H7 (cell line): ENCODE measurements around the gene ZNF322. TPM values are rescaled to one million over a fixed set of nuclear protein-coding genes. Genes with fewer than 3 reads are reported as not detected.

Source experiments
- total RNA-seq: library from RNA; depleted of rRNA; stranded (reverse); fragments of >200 nt; shearing (Covaris generic); gene quantifications from 2 replicates; pipeline ENCODE4 v1.2.3, GENCODE V29; 2014; rRNA removed

The ZNF322 gene
- total RNA-seq, 1 experiment from 2014 or later, result 12.0 TPM

Other genes with a start within 250 kb of the ZNF322 start
- 1.1 and 3.4 TPM in 2 replicates for gene BTN3A3, start 219.2 kb downstream of the ZNF322 start, total RNA-seq
- gene BTN2A1, start 201.8 kb downstream of the ZNF322 start, total RNA-seq, result 7.6 and 8.2 TPM in 2 replicates
- gene BTN1A1, start 159.4 kb downstream of the ZNF322 start, total RNA-seq, result 0.11 TPM in 1 of 2 replicates, not detected in the other
- 88.9 and 93.0 TPM in 2 replicates for gene HMGN4, start 121.4 kb downstream of the ZNF322 start, total RNA-seq
- gene ABT1, start 62.8 kb downstream of the ZNF322 start, total RNA-seq, result 29.9 and 30.6 TPM in 2 replicates